NT2/D1 (cell line): ENCODE measurements around the gene UBAC2.

Experiments used
- DNase-seq: peaks from one replicate; pipeline ENCODE4 v3.0.0-alpha.2; 2011; ENCODE audit warnings: low read depth, low spot score
- H3K27me3 ChIP-seq: 2 replicates; pipeline ENCODE4 v1.6.0; 2011; ENCODE audit warnings: mild to moderate bottlenecking; ENCODE audit not compliant: insufficient read length, insufficient read depth
- H3K36me3 ChIP-seq: 2 replicates; pipeline ENCODE4 v1.6.1; 2011; ENCODE audit warnings: mild to moderate bottlenecking, low read length, mixed read lengths; ENCODE audit not compliant: insufficient read depth, insufficient read length
- H3K4me1 ChIP-seq: 2 replicates; pipeline ENCODE4 v1.5.1; 2011; ENCODE audit not compliant: insufficient read depth, insufficient read length
- H3K4me3 ChIP-seq: 2 replicates; pipeline ENCODE4 v1.5.1; 2011; ENCODE audit warnings: low read depth; ENCODE audit not compliant: insufficient read length
- H3K9ac ChIP-seq: 2 replicates; pipeline ENCODE4 v1.6.0; 2011; ENCODE audit warnings: low read depth; ENCODE audit not compliant: insufficient read length
- H3K9me3 ChIP-seq: 2 replicates; pipeline ENCODE4 v1.5.1; 2011; ENCODE audit warnings: mild to moderate bottlenecking, low read length; ENCODE audit not compliant: insufficient read depth
- SUZ12 ChIP-seq: IDR thresholded peaks from 2 replicates; pipeline ENCODE4 v1.6.1; 2011; ENCODE audit not compliant: insufficient read length, insufficient read depth; ENCODE audit errors: extremely low read depth
- YY1 ChIP-seq: IDR thresholded peaks from 2 replicates; pipeline ENCODE4 v1.6.1; 2011; ENCODE audit not compliant: insufficient read length, insufficient read depth
- ZNF274 ChIP-seq: IDR thresholded peaks from 2 replicates; pipeline ENCODE4 v1.6.1; 2011; ENCODE audit warnings: mild to moderate bottlenecking, low read depth, low read length

Gene UBAC2

DNA sequence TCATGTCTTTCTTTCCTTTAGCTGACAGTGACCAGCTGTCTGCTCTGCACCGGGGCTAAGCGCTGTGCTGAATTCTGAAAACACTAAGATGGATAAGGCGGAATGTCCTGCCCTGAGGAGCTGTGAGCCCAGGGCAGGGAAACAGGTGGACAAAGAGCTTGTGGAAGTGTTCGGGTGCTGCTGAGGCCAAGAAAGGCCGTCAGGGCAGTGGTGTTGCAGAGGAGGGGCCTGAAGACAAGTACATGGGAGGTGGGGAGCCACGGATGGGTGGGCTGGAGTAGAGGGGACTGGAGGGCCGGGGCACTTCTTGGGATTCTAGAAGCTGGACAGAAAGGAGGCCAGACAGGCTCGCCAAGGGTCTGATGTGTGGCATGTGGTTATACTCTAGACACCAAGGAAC, 172.8 kb downstream of the UBAC2 start:
- no peaks in the 10 kb centered on the region for H3K4me1 ChIP-seq

GRCh38 chr13:99374169-99374991, 173.7 kb downstream of the UBAC2 start:
- no peak overlapping the region for H3K9ac ChIP-seq
- no peak overlapping the region for H3K4me3 ChIP-seq
- no peaks in the 10 kb centered on the region for H3K9me3 ChIP-seq
- no peaks in the 10 kb centered on the region for H3K27me3 ChIP-seq
- TF ChIP-seq SUZ12 = no peak
- TF ChIP-seq ZNF274 = no peak
- no peak for TF ChIP-seq YY1
- peaks cover 4% of the 10 kb centered on the region for H3K36me3 ChIP-seq
- DNase-seq = no peak
- H3K4me1 ChIP-seq = no peaks in the 10 kb centered on the region

More for the DNA sequence above, 172.8 kb downstream of the UBAC2 start:
- Histone ChIP-seq H3K27me3 (no peaks in the 10 kb centered on the region), H3K9me3 (no peaks in the 10 kb centered on the region), H3K36me3 (peaks cover 7% of the 10 kb centered on the region), H3K4me3 (no peak overlapping the region), H3K9ac (no peak overlapping the region)
- TF ChIP-seq YY1 (no peak), ZNF274 (no peak), SUZ12 (no peak)
- DNase-seq = no peak

DNA sequence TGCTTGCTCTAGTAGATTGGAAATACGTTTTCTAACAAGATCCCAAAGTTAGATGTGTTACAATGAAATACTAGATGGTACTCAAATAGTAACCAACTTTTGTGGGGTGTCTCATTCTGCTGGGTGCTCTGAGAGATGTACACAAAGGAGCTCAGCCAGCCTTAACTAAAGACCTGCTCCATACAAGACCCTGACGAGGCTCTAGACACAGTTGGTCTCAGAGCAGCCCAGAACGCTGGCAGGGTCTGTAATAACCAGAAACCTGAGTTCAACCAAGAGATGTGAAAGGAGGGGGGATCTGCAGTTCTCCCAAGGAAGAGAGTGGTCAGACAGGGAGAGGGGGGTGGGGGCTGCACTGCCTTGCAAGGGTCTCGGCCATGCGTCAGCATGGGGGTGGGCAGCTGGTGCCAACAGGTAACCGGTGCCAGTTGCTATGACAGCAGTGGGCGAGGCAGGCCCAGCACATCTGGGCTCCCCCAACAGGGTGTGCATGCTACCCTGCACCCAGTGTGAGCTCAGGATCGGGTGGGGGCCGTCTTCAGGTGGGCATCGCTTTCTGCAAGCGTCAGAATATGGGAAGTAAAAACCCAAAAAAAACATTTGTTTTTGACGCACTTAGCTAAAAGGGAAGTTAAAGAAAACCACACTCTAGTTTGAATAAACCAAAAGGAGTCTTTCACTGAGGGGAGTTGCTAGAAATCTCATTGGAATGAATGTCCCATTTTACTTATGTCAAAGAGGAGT, 174.5 kb downstream of the UBAC2 start:
- no peak overlapping the region for H3K9ac ChIP-seq
- no peak for DNase-seq
- TF ChIP-seq ZNF274 = no peak
- no peak for TF ChIP-seq SUZ12
- H3K4me3 ChIP-seq = no peak overlapping the region
- H3K27me3 ChIP-seq = no peaks in the 10 kb centered on the region
- peaks cover 5% of the 10 kb centered on the region for H3K36me3 ChIP-seq
- H3K9me3 ChIP-seq = no peaks in the 10 kb centered on the region
- no peaks in the 10 kb centered on the region for H3K4me1 ChIP-seq

DNA sequence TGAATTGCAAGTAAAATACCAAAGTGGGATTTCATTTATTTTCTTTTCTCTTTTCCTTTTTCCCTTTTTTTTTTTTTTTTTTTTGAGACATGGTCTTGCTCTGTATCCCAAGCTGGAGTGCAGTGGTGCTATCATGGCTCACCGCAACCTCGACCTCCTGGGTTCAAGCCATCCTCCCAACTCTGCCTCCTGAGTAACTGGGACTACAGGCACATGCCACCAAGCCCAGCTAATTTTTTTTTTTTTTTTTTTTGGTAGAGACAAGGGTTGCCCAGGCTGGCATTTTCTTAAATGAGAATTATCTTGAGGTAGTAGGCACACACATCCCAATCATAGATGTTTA, 175.1 kb downstream of the UBAC2 start:
- no peaks in the 10 kb centered on the region for H3K4me1 ChIP-seq
- peaks cover 9% of the 10 kb centered on the region for H3K36me3 ChIP-seq
- H3K4me3 ChIP-seq = no peak overlapping the region

DNA sequence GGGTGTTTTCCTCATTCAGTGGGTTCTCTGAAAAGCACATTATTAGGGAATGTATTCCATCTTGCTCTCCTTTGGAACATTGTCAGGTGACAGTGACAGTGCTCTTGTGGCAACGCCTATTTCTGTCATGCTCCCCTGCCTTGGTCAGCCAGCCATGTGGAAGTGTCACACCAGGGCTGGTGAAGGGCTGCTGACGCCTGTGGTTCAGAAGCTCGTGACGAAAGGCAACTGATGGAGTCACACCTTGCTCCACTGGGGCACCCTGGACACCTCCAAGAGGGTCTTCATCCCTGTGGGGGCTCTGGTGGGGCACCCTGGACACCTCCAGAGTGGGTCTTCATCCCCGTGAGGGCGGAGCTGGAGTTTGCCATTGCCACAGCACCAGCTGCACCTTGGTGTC, 175.5 kb downstream of the UBAC2 start:
- Histone ChIP-seq H3K9ac (no peak overlapping the region), H3K4me1 (no peaks in the 10 kb centered on the region), H3K36me3 (peaks cover 12% of the 10 kb centered on the region), H3K9me3 (no peaks in the 10 kb centered on the region), H3K27me3 (no peaks in the 10 kb centered on the region), H3K4me3 (no peak overlapping the region)
- no peak for DNase-seq
- no peak for TF ChIP-seq SUZ12
- TF ChIP-seq ZNF274 = no peak
- no peak for TF ChIP-seq YY1

More for the DNA sequence above, 175.1 kb downstream of the UBAC2 start:
- no peaks in the 10 kb centered on the region for H3K9me3 ChIP-seq
- H3K27me3 ChIP-seq = no peaks in the 10 kb centered on the region
- no peak for TF ChIP-seq YY1
- no peak for TF ChIP-seq ZNF274
- no peak for TF ChIP-seq SUZ12
- H3K9ac ChIP-seq = no peak overlapping the region
- DNase-seq = no peak

DNA sequence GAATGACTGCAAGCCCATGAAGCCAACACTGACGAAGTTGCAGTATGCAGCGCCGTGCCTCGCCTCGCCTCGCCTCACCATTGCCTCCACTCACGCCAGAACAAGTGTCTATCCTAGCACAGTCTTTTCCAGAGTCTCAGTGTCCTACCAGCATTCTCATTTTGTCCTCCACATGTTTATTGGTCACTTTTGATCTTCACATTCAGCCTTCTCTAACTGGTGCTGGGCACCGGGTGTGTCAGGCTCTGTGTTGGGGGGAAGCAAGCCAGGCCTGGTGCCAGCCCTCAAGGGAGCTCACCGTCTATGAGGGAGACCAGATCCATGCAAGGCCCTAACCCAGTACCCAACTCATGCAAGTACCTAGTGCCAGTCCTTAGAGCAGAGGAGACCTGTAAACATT, 176.3 kb downstream of the UBAC2 start:
- Histone ChIP-seq H3K4me1 (no peaks in the 10 kb centered on the region), H3K9me3 (no peaks in the 10 kb centered on the region), H3K27me3 (no peaks in the 10 kb centered on the region), H3K9ac (no peak overlapping the region), H3K4me3 (no peak overlapping the region), H3K36me3 (peaks cover 11% of the 10 kb centered on the region)
- TF ChIP-seq YY1 (no peak), SUZ12 (no peak), ZNF274 (no peak)
- DNase-seq = no peak

GRCh38 chr13:99377641-99378040, 177.0 kb downstream of the UBAC2 start:
- no peak overlapping the region for H3K4me3 ChIP-seq
- no peak for DNase-seq
- no peak for TF ChIP-seq YY1
- no peaks in the 10 kb centered on the region for H3K27me3 ChIP-seq
- H3K4me1 ChIP-seq = no peaks in the 10 kb centered on the region
- peaks cover 9% of the 10 kb centered on the region for H3K36me3 ChIP-seq
- H3K9ac ChIP-seq = no peak overlapping the region
- H3K9me3 ChIP-seq = no peaks in the 10 kb centered on the region
